Vagina (tissue), 2 donors: Measurements from ENCODE around the gene CEP162.

ENCODE experiments used
- POLR2AphosphoS5 ChIP-seq, 2 donors: sonication (generic); formaldehyde crosslinking; IDR thresholded peaks; one replicate each; pipeline ENCODE4 v1.9.0; 2017; ENCODE audit warnings: antibody characterized with exemption in 2 of 2, mild to moderate bottlenecking in 2 of 2, low read depth in 1 of 2; ENCODE audit not compliant: insufficient read depth in 1 of 2
- TF ChIP-seq, protein P1 (sequence below), 3 experiments: fragments of 450-650 bp in 2 of 3; fragments of 200-600 bp in 1 of 3; sonication (generic) in 1 of 3; IDR thresholded peaks; one replicate each; pipeline ENCODE4 v1.5.1; 2017 to 2019; ENCODE audit warnings: antibody characterized with exemption in 3 of 3, mild to moderate bottlenecking in 2 of 3, moderate library complexity in 2 of 3

GRCh38 chr6:84197708-84198107 is 29.7 kb downstream of the CEP162 start:
- TF ChIP-seq, protein P1, sequence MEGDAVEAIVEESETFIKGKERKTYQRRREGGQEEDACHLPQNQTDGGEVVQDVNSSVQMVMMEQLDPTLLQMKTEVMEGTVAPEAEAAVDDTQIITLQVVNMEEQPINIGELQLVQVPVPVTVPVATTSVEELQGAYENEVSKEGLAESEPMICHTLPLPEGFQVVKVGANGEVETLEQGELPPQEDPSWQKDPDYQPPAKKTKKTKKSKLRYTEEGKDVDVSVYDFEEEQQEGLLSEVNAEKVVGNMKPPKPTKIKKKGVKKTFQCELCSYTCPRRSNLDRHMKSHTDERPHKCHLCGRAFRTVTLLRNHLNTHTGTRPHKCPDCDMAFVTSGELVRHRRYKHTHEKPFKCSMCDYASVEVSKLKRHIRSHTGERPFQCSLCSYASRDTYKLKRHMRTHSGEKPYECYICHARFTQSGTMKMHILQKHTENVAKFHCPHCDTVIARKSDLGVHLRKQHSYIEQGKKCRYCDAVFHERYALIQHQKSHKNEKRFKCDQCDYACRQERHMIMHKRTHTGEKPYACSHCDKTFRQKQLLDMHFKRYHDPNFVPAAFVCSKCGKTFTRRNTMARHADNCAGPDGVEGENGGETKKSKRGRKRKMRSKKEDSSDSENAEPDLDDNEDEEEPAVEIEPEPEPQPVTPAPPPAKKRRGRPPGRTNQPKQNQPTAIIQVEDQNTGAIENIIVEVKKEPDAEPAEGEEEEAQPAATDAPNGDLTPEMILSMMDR (IDR thresholded peaks at IDR 0.05) = no peak
- no peak for TF ChIP-seq POLR2AphosphoS5 (IDR thresholded peaks at IDR 0.05; ENCODE audit: insufficient read depth in 1 of 2, low read depth in 1 of 2)
